ENCODE measurements around the gene OPALIN.

Gene OPALIN

GRCh38 chr10:96305019-96305418 lies 53.8 kb downstream of the OPALIN start:
- no peak for DNase-seq

DNA sequence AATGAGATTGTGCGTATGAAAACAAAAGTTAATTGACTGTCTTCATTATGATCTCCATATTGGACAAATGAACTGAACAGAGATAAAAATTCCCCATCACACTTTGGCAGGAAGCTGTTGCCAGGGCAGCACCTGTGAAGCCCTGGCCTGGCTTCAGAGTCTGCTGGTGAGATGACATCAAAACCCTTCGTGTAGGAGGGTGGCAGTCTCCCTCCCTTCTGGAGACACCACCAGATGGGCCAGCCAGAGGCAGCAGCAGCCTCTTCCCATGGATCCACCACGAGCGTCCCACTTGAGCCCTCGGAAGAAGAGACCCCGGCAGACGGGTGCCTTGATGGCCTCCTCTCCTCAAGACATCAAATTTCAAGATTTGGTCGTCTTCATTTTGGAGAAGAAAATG lies 54.6 kb downstream of the OPALIN start, which contains the start of gene DNTT:
Gene DNTT (plus strand): TSS at position 205 of the 400 bp plus-strand sequence. CDS start 64 bp downstream, at position 269.
- no peak for DNase-seq

- no peak for DNase-seq
Observed at GRCh38 chr10:96301616-96302015, 57.2 kb downstream of the OPALIN start.

DNA sequence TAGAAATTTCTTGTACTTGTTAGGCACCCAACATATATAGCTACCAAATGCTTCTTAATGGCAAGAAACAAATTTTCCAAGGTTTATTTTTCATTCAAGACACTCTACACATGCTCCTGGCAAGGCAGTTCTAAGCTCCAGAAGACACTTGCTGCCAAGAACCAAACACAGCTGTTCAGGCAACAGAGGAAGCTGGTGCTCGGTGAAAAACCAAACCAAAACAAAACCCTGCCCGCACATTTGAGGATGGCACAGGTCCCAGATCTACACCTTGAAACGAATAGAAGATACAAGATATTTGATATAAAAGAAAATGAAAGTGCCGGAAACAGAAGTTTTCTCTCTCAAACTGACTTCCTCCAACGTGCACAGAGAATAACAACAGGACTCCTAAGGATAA lies 59.4 kb downstream of the OPALIN start:
- DNase-seq = peak in 1 of 56 donors; percentile 12

DNA sequence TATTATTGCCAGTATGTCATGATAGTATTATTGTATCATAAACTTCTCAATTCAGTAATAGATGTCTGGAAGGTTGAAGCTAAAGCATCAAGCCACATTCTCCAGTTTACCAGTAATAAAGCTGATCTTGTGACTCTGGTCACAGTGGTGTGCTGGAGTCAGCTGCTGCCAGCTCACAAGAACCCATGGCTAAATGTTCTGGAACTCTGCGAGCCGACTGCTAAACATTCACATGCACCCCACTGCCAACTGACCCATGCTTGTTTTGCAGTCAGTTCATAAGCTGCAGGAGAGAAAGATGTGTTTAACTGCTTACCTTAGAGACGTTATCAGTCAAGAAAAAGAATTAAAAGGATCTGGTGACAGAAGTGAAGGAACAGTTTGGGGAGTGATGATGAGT lies 60.4 kb downstream of the OPALIN start:
- no peak for DNase-seq

- DNase-seq = no peak
Observed at GRCh38 chr10:96297486-96297885, 61.3 kb downstream of the OPALIN start.

DNA sequence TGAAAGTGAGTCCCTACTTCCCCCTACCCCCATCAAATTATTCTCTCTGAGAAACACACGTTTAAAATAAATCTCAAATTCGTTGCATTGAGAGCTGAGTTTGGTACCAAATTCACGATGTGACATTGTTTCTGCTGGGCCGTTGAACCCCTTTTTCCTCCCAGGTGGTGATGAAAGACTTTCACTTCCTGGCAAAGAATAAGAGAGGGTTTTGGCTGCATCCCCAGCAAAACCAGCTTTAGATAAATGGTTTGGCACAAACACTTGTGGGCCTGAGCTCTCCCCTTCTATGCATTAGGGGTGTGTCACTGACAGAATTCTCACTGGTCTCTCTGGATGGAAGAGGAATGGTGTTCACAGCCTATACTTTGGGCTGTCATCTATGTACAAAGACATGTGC lies 63.3 kb downstream of the OPALIN start:
- no peak for DNase-seq
